Psoas muscle (tissue), 8 donors: ENCODE measurements around the gene CCNT2. TPM values are rescaled to one million over a fixed set of nuclear protein-coding genes. Genes with fewer than 3 reads are reported as not detected.

Experiments
- ATAC-seq, 4 donors: fragments of 200-7000 bp; cut with Tn5 transposase; one replicate each; pipeline ENCODE4 v1.9.1; 2020; ENCODE audit warnings: moderate library complexity in 3 of 4, mild to moderate bottlenecking in 2 of 4
- DNase-seq, 2 donors: peaks; one replicate each; pipeline ENCODE4 v3.0.0-alpha.2; 2020
- H3K27ac ChIP-seq: fragments of 200-600 bp; one replicate; pipeline ENCODE4 v1.8.0; 2022
- H3K27me3 ChIP-seq, 3 donors: fragments of 200-600 bp in 1 of 3; one replicate each; pipeline versions ENCODE4 v1.6.1 to v1.8.0; 2013 to 2022; ENCODE audit warnings: low read length in 2 of 3, mild to moderate bottlenecking in 2 of 3, moderate library complexity in 1 of 3; ENCODE audit not compliant: insufficient read depth in 3 of 3
- H3K36me3 ChIP-seq, 2 donors: fragments of 200-600 bp in 1 of 2; one replicate each; pipeline versions ENCODE4 v1.6.1 to v1.8.0; 2013 to 2022; ENCODE audit warnings: low read depth in 1 of 2, mild to moderate bottlenecking in 1 of 2, moderate library complexity in 1 of 2; ENCODE audit not compliant: insufficient read depth in 1 of 2
- H3K4me1 ChIP-seq: fragments of 200-600 bp; one replicate; pipeline ENCODE4 v1.8.0; 2022
- H3K4me3 ChIP-seq: fragments of 200-600 bp; one replicate; pipeline ENCODE4 v1.8.0; 2022; ENCODE audit warnings: mild to moderate bottlenecking
- H3K9me3 ChIP-seq: fragments of 200-600 bp; one replicate; pipeline ENCODE4 v1.8.0; 2022
- CTCF ChIP-seq: fragments of 200-600 bp; IDR thresholded peaks from one replicate; pipeline ENCODE4 v1.8.0; 2022; ENCODE audit warnings: antibody characterized with exemption
- WGBS, 3 donors: extraction: QIAGEN DNeasy Blood & Tissue Kit; methylation state at CpG; one replicate each; pipeline versions ENCODE4 v1.1.6 to v1.1.7; 2013; 5-methylcytosine and 5-hydroxymethylcytosine counted together
- intact Hi-C, 2 donors: fragments of 100-400 bp; cut with DNase I; formaldehyde crosslinking; loops; one replicate each; pipeline versions ENCODE4 v1.11.0 to v1.14.2; 2022
- polyA plus RNA-seq, 3 donors: library from polyadenylated mRNA; stranded (reverse); fragments of 200-250 nt; gene quantifications; one replicate each; pipeline ENCODE4 v1.2.3, GENCODE V29; 2013
- total RNA-seq, 4 donors: library from RNA; stranded (reverse); fragmentation: NEBNext Ultra II Directional in 2 of 4; extraction: Animal tissue kit (Norgen Biotek cat#: 25700) in 2 of 4; gene quantifications; one replicate each; pipeline versions ENCODE4 v1.2.1 to v1.2.4, GENCODE V29; 2021 to 2023
- donor health status: healthy with polysubstance abuse.
- donor health status: DM: no; HTN: no; CAD: no; lungs with moderate emphysema.
- donor health status: Bipolar disorder and iron deficiency.
- donor health status: healthy.
- donor health status: DM: yes; HTN: yes; CAD: no.
- donor health status: DM: no; HTN: no; CAD: no.
- donor health status: DM: no; HTN: no; CAD: no.
- donor health status: DM: yes; HTN: yes; CAD: no.

CCNT2 gene
- total and polyA plus RNA-seq, 7 donors, result 6.6 to 19.2 (median 13.7) TPM

GRCh38 chr2:134946073-134946472, 27.5 kb downstream of the CCNT2 start:
- H3K9me3 ChIP-seq, result no peaks in the 10 kb centered on the region
- WGBS, 3 donors, result 83 to 86% (median 85%) methylated on average over 6 of the region's 6 CpGs
- peaks cover 2 to 81% of the 10 kb centered on the region in 2 donors for H3K36me3 ChIP-seq
- H3K4me3 ChIP-seq, result no peak overlapping the region
- no peak for TF ChIP-seq CTCF
- ATAC-seq (no peak), DNase-seq (no peak)
- intact Hi-C loops, result no loop called here
- H3K27ac ChIP-seq, result no peak overlapping the region
- H3K27me3 ChIP-seq, result no peaks in the 10 kb centered on the region
- no peaks in the 10 kb centered on the region for H3K4me1 ChIP-seq

- no peak for TF ChIP-seq CTCF
- Histone ChIP-seq H3K27ac (no peak overlapping the region), H3K36me3 (peaks cover 9 to 93% of the 10 kb centered on the region in 2 donors), H3K27me3 (no peaks in the 10 kb centered on the region), H3K4me1 (no peaks in the 10 kb centered on the region), H3K9me3 (no peaks in the 10 kb centered on the region), H3K4me3 (no peak overlapping the region)
- no peak for DNase-seq
- 89 to 93% (median 91%) methylated on average over 7 of the region's 7 CpGs for WGBS, 3 donors
- intact Hi-C loops, result no loop called here
- ATAC-seq, result no peak
These were observed 31.5 kb downstream of the CCNT2 start for GRCh38 chr2:134949981-134950708.

- Histone ChIP-seq H3K27me3 (no peaks in the 10 kb centered on the region), H3K9me3 (no peaks in the 10 kb centered on the region), H3K4me1 (no peaks in the 10 kb centered on the region), H3K36me3 (peaks cover 9 to 96% of the 10 kb centered on the region in 2 donors), H3K4me3 (no peak overlapping the region), H3K27ac (no peak overlapping the region)
- ATAC-seq, result no peak
- intact Hi-C loops, result no loop called here
- 93 to 94% (median 93%) methylated on average over 2 of the region's 2 CpGs for WGBS, 3 donors
- no peak for TF ChIP-seq CTCF
- no peak for DNase-seq
These were observed 32.3 kb downstream of the CCNT2 start for GRCh38 chr2:134950886-134951285.

DNA sequence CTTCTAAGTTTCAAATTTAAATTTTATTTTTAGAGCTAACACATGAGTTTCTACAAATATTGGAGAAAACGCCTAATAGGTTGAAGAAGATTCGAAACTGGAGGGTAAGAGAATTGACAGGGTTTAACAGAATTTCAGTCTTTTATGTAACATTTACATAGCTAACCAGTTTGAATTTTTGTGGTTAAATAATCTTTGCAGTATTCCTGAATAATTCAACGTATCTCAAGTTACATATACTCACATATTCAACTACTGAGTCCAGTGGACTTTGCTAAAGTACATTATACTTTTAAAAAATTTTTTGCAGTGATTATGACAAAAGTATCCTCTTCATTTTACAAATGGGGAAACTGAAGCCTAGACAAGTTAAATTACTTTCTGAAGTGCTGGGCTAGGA, 34.0 kb downstream of the CCNT2 start:
- TF ChIP-seq CTCF, result no peak
- Histone ChIP-seq H3K27ac (no peak overlapping the region), H3K9me3 (no peaks in the 10 kb centered on the region), H3K27me3 (no peaks in the 10 kb centered on the region), H3K4me3 (no peak overlapping the region), H3K4me1 (no peaks in the 10 kb centered on the region), H3K36me3 (peaks cover 9 to 96% of the 10 kb centered on the region in 2 donors)
- intact Hi-C loops, result no loop called here
- no peak for DNase-seq
- WGBS, 3 donors, result 90 to 98% (median 92%) methylated on average over 3 of the region's 3 CpGs
- ATAC-seq, result no peak

DNA sequence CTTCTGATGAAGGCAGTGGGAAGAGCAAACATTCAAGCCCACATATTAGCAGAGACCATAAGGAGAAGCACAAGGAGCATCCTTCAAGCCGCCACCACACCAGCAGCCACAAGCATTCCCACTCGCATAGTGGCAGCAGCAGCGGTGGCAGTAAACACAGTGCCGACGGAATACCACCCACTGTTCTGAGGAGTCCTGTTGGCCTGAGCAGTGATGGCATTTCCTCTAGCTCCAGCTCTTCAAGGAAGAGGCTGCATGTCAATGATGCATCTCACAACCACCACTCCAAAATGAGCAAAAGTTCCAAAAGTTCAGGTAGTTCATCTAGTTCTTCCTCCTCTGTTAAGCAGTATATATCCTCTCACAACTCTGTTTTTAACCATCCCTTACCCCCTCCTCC, 35.4 kb downstream of the CCNT2 start:
- peaks cover 9 to 88% of the 10 kb centered on the region in 2 donors for H3K36me3 ChIP-seq
- 94 to 99% (median 98%) methylated on average over 5 of the region's 5 CpGs for WGBS, 3 donors
- no peak overlapping the region for H3K4me3 ChIP-seq
- no peak for TF ChIP-seq CTCF
- H3K27ac ChIP-seq, result no peak overlapping the region
- intact Hi-C loops, result no loop called here
- H3K9me3 ChIP-seq, result no peaks in the 10 kb centered on the region
- ATAC-seq (no peak), DNase-seq (no peak)
- H3K27me3 ChIP-seq, result no peaks in the 10 kb centered on the region
- H3K4me1 ChIP-seq, result no peaks in the 10 kb centered on the region
